ENCODE results near the gene TCIRG1. TPM values are rescaled to one million over a fixed set of nuclear protein-coding genes. Genes with fewer than 3 reads are reported as not detected.

Gene TCIRG1
- total and polyA plus RNA-seq, 2 of the 13 experiments (the other 11 are each of a cell fraction or from before 2014, with no cell fraction given), result 48.0 to 69.6 TPM

GRCh38 chr11:68038226-68038717, 553 bp upstream of the TCIRG1 start (continued):
- peak; percentile 88; the same call in 1 of the 2 replicates for TF ChIP-seq ZNF614 (CRISPR knock-in tag; IDR thresholded peaks at IDR 0.05; ENCODE audit: borderline replicate concordance)
- peak; percentile 37; the same call in 1 of the 2 replicates for TF ChIP-seq TFDP1 (CRISPR knock-in tag; IDR thresholded peaks at IDR 0.05; ENCODE audit: borderline replicate concordance)
- TF ChIP-seq SMAD3 (CRISPR knock-in tag; IDR thresholded peaks at IDR 0.05), result peak; percentile 85; the same call in 1 of the 2 replicates
- TF ChIP-seq FOXA1 (IDR thresholded peaks at IDR 0.05), result no peak
- TF ChIP-seq FOXA1 (CRISPR knock-in tag; IDR thresholded peaks at IDR 0.05), result no peak
- TF ChIP-seq SKIL (CRISPR knock-in tag; IDR thresholded peaks at IDR 0.05; ENCODE audit: borderline replicate concordance), result peak; percentile 95
- peak; percentile 98 for TF ChIP-seq ZFX (CRISPR knock-in tag; IDR thresholded peaks at IDR 0.05; ENCODE audit: low read depth)
- TF ChIP-seq ZBTB14 (CRISPR knock-in tag; IDR thresholded peaks at IDR 0.05), result no peak
- TF ChIP-seq ZNF468 (CRISPR knock-in tag; IDR thresholded peaks at IDR 0.05), result no peak
- no peak for TF ChIP-seq EEA1 (CRISPR knock-in tag; IDR thresholded peaks at IDR 0.05; ENCODE audit: borderline replicate concordance)
- TF ChIP-seq ZNF546 (CRISPR knock-in tag; conservative IDR thresholded peaks at IDR 0.05), result no peak
- peak; percentile 91 for TF ChIP-seq ZMYM4 (CRISPR knock-in tag; IDR thresholded peaks at IDR 0.05)
- TF ChIP-seq NR1H2 (CRISPR knock-in tag; IDR thresholded peaks at IDR 0.05; ENCODE audit: borderline replicate concordance, low read depth), result 0 out of 2 replicates have a peak, but pooled peaks have one; percentile 30
- 0 out of 2 replicates have a peak, but pooled peaks have one; percentile 65 for TF ChIP-seq ZNF576 (CRISPR knock-in tag; IDR thresholded peaks at IDR 0.05)
- TF ChIP-seq CTCF (CRISPR knock-in tag; IDR thresholded peaks at IDR 0.05), result peak; percentile 48
- TF ChIP-seq SALL1 (CRISPR knock-in tag; IDR thresholded peaks at IDR 0.05), result peak; percentile 95
- TF ChIP-seq ZKSCAN8 (CRISPR knock-in tag; IDR thresholded peaks at IDR 0.05; ENCODE audit: borderline replicate concordance), result 0 out of 2 replicates have a peak, but pooled peaks have one; percentile 4
- no peak for TF ChIP-seq GTF2F1 (IDR thresholded peaks at IDR 0.05; ENCODE audit: low read length)
- peak; percentile 67 for TF ChIP-seq PPARG (CRISPR knock-in tag; conservative IDR thresholded peaks at IDR 0.05)
- no peak for TF ChIP-seq RORA (CRISPR knock-in tag; IDR thresholded peaks at IDR 0.05)
- peak; percentile 91 for TF ChIP-seq ZNF710 (CRISPR knock-in tag; IDR thresholded peaks at IDR 0.05; ENCODE audit: borderline replicate concordance)
- no peak for TF ChIP-seq SMARCC2 (IDR thresholded peaks at IDR 0.05)

Measured in HepG2 (cell line).